ENCODE results near the gene FAM120C.
A peak's percentile ranks its signal among the peaks of the same experiment; 100 is the strongest.

FAM120C gene, protein sequence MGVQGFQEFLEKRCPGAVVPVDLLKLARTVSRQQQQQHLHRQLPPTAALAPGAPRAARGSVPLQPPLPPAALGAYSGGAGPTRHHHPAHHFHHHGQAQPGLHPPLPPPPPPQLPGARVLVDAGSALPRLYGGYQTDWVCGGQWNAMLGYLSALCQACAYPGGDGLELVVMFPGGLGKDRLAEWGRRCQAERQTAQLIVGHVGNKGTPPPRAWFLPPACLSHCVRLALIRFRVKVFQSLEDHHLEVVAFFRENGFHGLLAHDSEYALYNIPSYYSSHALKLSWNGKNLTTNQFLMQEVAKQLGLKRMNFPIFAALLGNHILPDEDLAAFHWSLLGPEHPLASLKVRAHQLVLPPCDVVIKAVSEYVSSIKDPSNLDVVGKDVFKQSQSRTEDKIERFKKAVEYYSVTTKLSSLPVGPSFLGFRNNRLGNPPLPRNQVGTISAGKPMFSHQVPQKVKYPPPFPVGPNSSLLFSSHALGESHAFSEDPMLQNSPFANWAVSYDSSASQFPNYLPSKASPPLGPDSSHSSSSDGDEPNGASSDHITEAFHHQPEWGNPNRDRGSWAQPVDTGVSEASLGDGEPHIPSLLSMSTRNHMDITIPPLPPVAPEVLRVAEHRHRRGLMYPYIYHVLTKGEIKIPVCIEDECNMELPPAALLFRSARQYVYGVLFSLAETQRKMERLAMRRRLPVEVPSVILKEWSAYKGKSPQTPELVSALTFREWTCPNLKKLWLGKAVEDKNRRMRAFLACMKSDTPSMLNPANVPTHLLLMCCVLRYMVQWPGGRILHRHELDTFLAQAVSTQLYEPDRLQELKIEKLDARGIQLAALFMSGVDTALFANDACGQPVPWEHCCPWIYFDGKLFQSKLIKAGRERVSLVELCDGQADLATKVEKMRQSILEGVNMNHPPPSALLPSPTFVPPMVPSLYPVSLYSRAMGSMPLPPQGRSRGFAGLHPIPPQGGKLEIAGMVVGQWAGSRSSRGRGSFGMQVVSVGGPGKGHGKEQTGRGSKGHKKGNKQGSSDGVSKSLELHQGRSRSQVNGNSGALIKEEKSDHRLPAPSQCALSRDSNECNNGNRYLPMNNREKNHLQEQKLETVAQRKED

DNA sequence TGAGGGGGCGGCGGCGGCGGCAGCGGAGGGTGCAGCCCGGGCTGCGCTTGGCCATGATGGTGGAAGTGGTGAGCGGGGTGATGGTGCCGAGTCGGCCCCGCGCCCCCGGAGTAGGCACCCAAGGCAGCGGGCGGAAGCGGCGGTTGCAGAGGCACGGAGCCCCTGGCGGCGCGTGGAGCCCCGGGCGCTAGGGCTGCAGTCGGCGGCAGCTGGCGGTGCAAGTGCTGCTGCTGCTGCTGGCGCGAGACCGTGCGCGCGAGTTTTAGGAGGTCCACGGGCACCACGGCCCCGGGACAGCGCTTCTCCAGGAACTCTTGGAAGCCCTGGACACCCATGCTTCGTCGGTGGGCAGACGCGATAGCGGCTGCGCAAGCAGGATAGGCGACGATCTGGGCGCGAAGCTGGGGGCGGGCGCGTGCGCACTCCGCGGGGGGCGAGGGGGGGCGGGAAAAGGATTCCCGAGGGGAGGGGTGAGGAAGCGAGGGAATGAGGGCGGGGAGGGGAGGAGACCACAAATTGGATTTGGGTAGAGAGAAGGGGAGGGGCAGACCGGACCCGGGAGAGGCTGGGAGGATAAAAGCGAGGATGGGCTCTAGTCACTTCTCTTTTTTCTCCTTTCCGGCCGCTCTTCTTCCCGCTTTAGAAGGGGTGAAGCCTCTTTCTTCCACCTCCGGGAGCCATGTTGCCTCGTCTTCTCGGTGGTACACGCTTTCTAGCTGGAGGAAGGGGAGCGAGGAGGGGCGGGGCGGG is at the start of gene FAM120C:
TSS of gene FAM120C (minus strand) at position 391 of the 750 bp plus-strand sequence. CDS start at position 335, 56 bp downstream.
- H3K9me3 ChIP-seq (ENCODE audit: low read length): no peaks in the 10 kb centered on the region
- H2AFZ ChIP-seq (ENCODE audit: low read depth, low read length): peak within 1 kb of the TSS; percentile 26
- H3K36me3 ChIP-seq (ENCODE audit: insufficient read depth, low read length): no peaks in the 10 kb centered on the region
- peak within 1 kb of the TSS; percentile 67 for H3K4me3 ChIP-seq (ENCODE audit: low read length)
- no peaks in the 10 kb centered on the region for H3K27me3 ChIP-seq (ENCODE audit: insufficient read depth, low read length)
- peaks cover 25% of the 10 kb centered on the region for H3K4me1 ChIP-seq (ENCODE audit: insufficient read depth, low read length)

DNA sequence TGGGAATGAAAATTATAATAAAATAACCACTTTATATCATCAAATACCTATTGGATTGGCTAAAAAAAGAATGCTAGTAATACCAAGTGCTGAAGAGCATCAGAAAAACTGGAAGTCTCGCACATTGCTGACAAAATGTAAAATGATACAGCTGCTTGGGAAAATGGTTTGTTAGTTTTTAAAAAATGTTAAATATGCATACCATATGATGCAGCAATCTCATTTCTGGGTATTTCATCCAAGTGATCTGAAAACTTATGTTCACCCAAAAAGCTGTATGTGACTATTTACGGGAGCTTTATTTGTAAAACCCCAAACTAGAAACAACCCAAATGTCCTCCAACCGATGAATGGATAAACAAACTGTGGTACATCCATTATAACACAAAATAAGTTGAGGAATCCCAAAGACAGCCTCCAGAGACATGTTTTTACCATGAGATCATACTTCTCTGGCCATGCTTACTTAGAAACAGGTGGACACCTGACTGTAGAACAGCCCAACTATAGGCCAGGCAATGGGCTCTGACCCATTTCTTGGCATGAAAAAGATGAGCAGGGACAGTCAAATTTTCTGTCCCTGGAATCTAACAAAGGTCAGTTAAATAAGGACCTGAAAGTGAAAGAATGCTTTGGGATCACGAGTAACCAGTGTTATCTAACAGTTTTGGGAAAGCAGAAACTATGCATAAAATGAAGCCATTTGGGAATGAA is 47.5 kb upstream of the FAM120C start:
- H3K4me3 ChIP-seq (ENCODE audit: low read length): no peak overlapping the region
- no peak overlapping the region for H2AFZ ChIP-seq (ENCODE audit: low read depth, low read length)
- no peaks in the 10 kb centered on the region for H3K4me1 ChIP-seq (ENCODE audit: insufficient read depth, low read length)
- H3K27me3 ChIP-seq (ENCODE audit: insufficient read depth, low read length): no peaks in the 10 kb centered on the region
- H3K9me3 ChIP-seq (ENCODE audit: low read length): no peaks in the 10 kb centered on the region
- peaks cover 9% of the 10 kb centered on the region for H3K36me3 ChIP-seq (ENCODE audit: insufficient read depth, low read length)

GRCh38 chrX:54223581-54223980 is 40.5 kb upstream of the FAM120C start:
- Histone ChIP-seq H2AFZ (ENCODE audit: low read depth, low read length) (no peak overlapping the region), H3K9me3 (ENCODE audit: low read length) (no peaks in the 10 kb centered on the region), H3K4me1 (ENCODE audit: insufficient read depth, low read length) (no peaks in the 10 kb centered on the region), H3K36me3 (ENCODE audit: insufficient read depth, low read length) (no peaks in the 10 kb centered on the region), H3K27me3 (ENCODE audit: insufficient read depth, low read length) (no peaks in the 10 kb centered on the region), H3K4me3 (ENCODE audit: low read length) (no peak overlapping the region)

DNA sequence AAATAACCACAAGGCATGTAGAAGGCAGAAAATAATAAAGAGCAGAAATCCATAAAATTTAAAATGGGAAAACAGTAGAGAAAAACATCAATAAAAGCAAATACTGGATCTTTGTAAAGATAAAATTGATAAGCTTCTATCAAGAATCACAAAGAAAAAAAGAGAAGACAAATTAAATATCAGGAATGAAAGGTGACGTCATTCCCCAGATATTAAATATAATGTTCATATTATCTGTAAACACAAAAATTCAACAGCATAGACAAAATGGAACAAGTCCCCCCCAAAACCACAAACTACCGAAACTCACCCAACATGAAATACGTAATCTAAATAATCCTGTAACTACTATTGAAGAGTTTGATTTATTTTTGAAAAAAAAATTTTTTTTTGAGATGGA is 30.5 kb upstream of the FAM120C start:
- H3K4me1 ChIP-seq (ENCODE audit: insufficient read depth, low read length): no peaks in the 10 kb centered on the region
- H2AFZ ChIP-seq (ENCODE audit: low read depth, low read length): no peak overlapping the region
- peaks cover 2% of the 10 kb centered on the region for H3K9me3 ChIP-seq (ENCODE audit: low read length)
- no peaks in the 10 kb centered on the region for H3K27me3 ChIP-seq (ENCODE audit: insufficient read depth, low read length)
- H3K4me3 ChIP-seq (ENCODE audit: low read length): no peak overlapping the region
- H3K36me3 ChIP-seq (ENCODE audit: insufficient read depth, low read length): no peaks in the 10 kb centered on the region

DNA sequence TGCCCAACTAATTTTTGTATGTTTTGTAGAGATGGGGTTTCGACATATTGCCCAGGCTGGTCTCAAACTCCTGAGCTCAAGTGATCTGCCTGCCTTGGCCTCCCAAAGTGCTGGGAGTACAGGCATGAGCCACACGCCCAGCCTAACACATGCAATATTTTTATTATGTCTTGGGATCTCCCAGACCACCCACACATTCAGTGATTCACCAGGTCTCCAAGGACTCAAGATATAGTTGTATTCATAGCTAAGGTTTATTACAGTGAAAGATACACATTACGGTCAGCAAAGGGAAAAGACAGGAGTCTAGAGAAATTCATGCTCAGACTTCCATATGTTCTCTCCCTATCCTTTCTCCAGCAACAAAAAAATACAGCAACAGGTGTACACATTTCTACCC is 25.5 kb upstream of the FAM120C start:
- Histone ChIP-seq H3K27me3 (ENCODE audit: insufficient read depth, low read length) (no peaks in the 10 kb centered on the region), H2AFZ (ENCODE audit: low read depth, low read length) (no peak overlapping the region), H3K4me1 (ENCODE audit: insufficient read depth, low read length) (no peaks in the 10 kb centered on the region), H3K9me3 (ENCODE audit: low read length) (no peaks in the 10 kb centered on the region), H3K36me3 (ENCODE audit: insufficient read depth, low read length) (no peaks in the 10 kb centered on the region), H3K4me3 (ENCODE audit: low read length) (no peak overlapping the region)

DNA sequence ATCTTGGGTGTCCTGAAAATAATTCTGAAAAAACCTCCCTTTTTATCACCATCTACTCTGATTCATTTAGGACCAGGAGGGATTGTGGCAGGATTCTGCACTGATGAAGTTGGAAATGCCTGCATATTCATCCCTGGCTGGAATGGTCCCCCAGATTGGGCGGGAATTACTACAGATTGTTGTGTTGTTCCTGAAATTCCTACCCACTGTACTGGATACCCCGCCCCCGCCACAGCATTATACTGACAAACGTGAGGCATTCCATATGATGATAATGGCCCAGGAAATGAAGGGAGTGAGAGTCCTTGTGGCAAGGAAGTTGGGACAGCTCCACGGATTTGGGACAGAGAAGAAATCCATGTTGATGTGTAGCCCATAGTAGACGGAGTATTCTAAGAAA is 15.2 kb upstream of the FAM120C start:
- Histone ChIP-seq H3K4me3 (ENCODE audit: low read length) (no peak overlapping the region), H3K9me3 (ENCODE audit: low read length) (no peaks in the 10 kb centered on the region), H3K36me3 (ENCODE audit: insufficient read depth, low read length) (peaks cover 3% of the 10 kb centered on the region), H2AFZ (ENCODE audit: low read depth, low read length) (no peak overlapping the region), H3K27me3 (ENCODE audit: insufficient read depth, low read length) (peaks cover 3% of the 10 kb centered on the region), H3K4me1 (ENCODE audit: insufficient read depth, low read length) (peaks cover 7% of the 10 kb centered on the region)

- H3K4me3 ChIP-seq (ENCODE audit: low read length): no peak overlapping the region
- H3K9me3 ChIP-seq (ENCODE audit: low read length): no peaks in the 10 kb centered on the region
- H3K27me3 ChIP-seq (ENCODE audit: insufficient read depth, low read length): peaks cover 3% of the 10 kb centered on the region
- H2AFZ ChIP-seq (ENCODE audit: low read depth, low read length): no peak overlapping the region
- no peaks in the 10 kb centered on the region for H3K36me3 ChIP-seq (ENCODE audit: insufficient read depth, low read length)
- H3K4me1 ChIP-seq (ENCODE audit: insufficient read depth, low read length): peaks cover 12% of the 10 kb centered on the region
These were observed 12.0 kb upstream of the FAM120C start for GRCh38 chrX:54194982-54195588.

DNA sequence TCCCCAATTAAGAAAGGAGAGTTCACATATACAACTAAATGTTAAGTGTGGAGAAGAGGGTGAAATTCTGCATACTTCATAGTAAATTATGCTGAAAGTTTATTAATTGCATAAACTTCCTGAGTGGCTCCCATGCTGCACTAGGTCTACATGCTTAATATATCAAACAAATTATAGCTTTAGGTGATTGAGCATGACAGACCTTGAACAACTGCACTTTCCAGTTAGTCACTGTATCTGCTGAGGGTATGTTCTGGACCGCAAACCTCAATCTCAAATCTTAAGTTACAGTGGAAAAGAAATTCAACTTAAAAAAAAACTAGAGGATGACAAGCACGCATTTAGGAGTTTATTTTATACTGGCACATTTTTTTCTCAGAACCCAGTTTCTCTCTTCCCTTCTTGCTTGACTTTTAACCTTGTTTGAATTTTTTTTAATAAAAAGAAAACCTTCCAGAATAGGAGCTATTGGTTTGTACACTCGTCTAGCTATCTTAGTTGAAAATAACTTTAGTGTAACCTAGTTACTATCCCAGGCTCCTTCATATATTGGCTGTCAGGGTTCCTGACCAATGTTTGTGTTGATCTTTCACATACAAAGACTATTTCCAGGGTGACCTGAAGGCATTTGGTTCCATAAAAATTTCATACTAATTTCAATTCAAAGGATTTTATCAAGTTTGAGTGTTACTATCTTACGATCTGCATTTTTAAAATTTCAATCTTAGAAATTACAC is 10.2 kb upstream of the FAM120C start:
- Histone ChIP-seq H3K4me1 (ENCODE audit: insufficient read depth, low read length) (peaks cover 12% of the 10 kb centered on the region), H3K9me3 (ENCODE audit: low read length) (no peaks in the 10 kb centered on the region), H3K27me3 (ENCODE audit: insufficient read depth, low read length) (peaks cover 3% of the 10 kb centered on the region), H3K4me3 (ENCODE audit: low read length) (no peak overlapping the region), H2AFZ (ENCODE audit: low read depth, low read length) (no peak overlapping the region), H3K36me3 (ENCODE audit: insufficient read depth, low read length) (no peaks in the 10 kb centered on the region)

DNA sequence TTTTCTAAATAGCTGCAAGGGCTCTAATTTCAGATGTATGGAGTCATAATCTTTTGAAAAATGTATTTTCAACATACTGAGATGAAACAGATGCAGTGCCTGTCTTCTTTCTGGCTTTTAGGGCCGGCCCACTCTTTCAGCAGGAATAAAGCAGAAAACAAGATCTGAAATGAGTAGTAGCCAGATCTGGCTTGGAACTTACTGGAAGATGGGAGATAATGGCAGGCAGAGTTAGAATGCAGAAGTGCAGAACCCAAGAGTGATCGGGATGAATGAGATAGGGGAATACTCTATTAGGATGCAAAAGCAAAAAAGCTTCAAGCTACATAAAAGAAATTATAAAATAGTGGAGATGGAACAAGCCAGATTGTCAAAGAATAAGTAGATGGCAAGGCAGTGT is 1.4 kb upstream of the FAM120C start:
- Histone ChIP-seq H3K4me3 (ENCODE audit: low read length) (no peak overlapping the region), H2AFZ (ENCODE audit: low read depth, low read length) (no peak overlapping the region), H3K36me3 (ENCODE audit: insufficient read depth, low read length) (no peaks in the 10 kb centered on the region), H3K4me1 (ENCODE audit: insufficient read depth, low read length) (peaks cover 20% of the 10 kb centered on the region), H3K27me3 (ENCODE audit: insufficient read depth, low read length) (no peaks in the 10 kb centered on the region), H3K9me3 (ENCODE audit: low read length) (no peaks in the 10 kb centered on the region)

DNA sequence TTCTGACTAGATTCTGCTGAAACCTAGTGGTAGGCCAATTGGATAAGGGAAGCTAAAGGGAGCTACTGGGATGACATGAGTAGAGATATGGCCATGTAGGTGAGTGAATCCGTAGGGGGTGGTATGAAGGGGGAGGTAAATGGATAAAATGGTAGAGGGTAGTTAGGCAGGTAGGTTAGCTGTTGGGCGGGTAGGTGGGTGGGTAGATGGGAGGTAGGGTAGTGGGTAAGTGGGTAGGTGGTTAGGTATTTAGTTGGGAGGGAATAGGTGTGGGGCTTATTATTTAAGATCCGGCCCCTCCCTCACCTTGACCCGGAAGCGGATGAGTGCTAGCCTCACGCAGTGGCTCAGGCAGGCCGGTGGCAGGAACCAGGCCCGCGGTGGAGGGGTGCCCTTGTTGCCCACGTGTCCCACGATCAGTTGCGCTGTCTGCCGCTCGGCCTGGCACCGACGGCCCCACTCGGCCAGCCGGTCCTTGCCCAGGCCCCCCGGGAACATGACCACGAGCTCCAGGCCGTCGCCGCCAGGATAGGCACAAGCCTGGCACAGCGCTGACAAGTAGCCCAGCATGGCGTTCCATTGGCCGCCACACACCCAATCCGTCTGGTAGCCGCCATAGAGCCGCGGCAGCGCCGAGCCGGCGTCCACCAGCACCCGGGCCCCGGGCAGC is 725 bp downstream of the FAM120C start:
- Histone ChIP-seq H2AFZ (ENCODE audit: low read depth, low read length) (no peak overlapping the region), H3K36me3 (ENCODE audit: insufficient read depth, low read length) (no peaks in the 10 kb centered on the region), H3K4me3 (ENCODE audit: low read length) (peak overlapping the region; percentile 67), H3K27me3 (ENCODE audit: insufficient read depth, low read length) (no peaks in the 10 kb centered on the region), H3K4me1 (ENCODE audit: insufficient read depth, low read length) (peaks cover 25% of the 10 kb centered on the region), H3K9me3 (ENCODE audit: low read length) (no peaks in the 10 kb centered on the region)

Measured in neuron (in vitro differentiated cells).